MCF 10A (cell line): ENCODE results near the gene MAD1L1. TPM values are rescaled to one million over a fixed set of nuclear protein-coding genes. Genes with fewer than 3 reads are reported as not detected.

Experiments
- BruUV-seq: library from RNA; stranded (reverse); fragments of 400-500 nt; replicated peaks from 2 replicates; lab custom pipeline; 2021; lab: Mats Ljungman, UMichigan
- CTCF ChIA-PET: fragments of 300-600 bp; sonication (Branson Sonifier 250); formaldehyde crosslinking; extraction: SDS; loops from one replicate; lab custom pipeline; 2021; ENCODE audit warnings: antibody characterized with exemption, inconsistent platforms; lab: Yijun Ruan, JAX
- POLR2A ChIA-PET: fragments of 300-600, 350-650 bp; sonication (Branson Sonifier 250); formaldehyde crosslinking; extraction: SDS; loops from one replicate; lab custom pipeline; 2020; ENCODE audit warnings: antibody characterized with exemption, inconsistent platforms; lab: Yijun Ruan, JAX
- DNase-seq: peaks from one replicate; pipeline ENCODE4 v3.0.0-alpha.2; 2018; ENCODE audit not compliant: unreplicated experiment
- H3K27ac Mint-ChIP-seq: one replicate; pipeline ENCODE4 v1.8.0; 2022; ENCODE audit warnings: mild to moderate bottlenecking, low read depth, mixed read lengths; ENCODE audit not compliant: unreplicated experiment
- H3K27me3 Mint-ChIP-seq: one replicate; pipeline ENCODE4 v1.8.0; 2022; ENCODE audit warnings: mixed read lengths; ENCODE audit not compliant: insufficient read depth, unreplicated experiment
- H3K36me3 Mint-ChIP-seq: one replicate; pipeline ENCODE4 v1.8.0; 2022; ENCODE audit warnings: mild to moderate bottlenecking, moderate library complexity, mixed read lengths; ENCODE audit not compliant: insufficient read depth, unreplicated experiment
- H3K4me1 Mint-ChIP-seq: one replicate; pipeline ENCODE4 v1.8.0; 2022; ENCODE audit warnings: mixed read lengths; ENCODE audit not compliant: insufficient read depth, unreplicated experiment
- H3K4me3 Mint-ChIP-seq: one replicate; pipeline ENCODE4 v1.8.0; 2022; ENCODE audit warnings: mild to moderate bottlenecking, moderate library complexity, mixed read lengths; ENCODE audit not compliant: unreplicated experiment
- H3K9me3 Mint-ChIP-seq: one replicate; pipeline ENCODE4 v1.8.0; 2022; ENCODE audit warnings: mixed read lengths; ENCODE audit not compliant: unreplicated experiment
- CTCF ChIP-seq: fragments of 200-600 bp; IDR thresholded peaks from one replicate; pipeline ENCODE4 v1.8.0; 2022; ENCODE audit warnings: antibody characterized with exemption, mild to moderate bottlenecking; ENCODE audit not compliant: unreplicated experiment
- intact Hi-C: fragments of 100-400 bp; cut with micrococcal nuclease; formaldehyde crosslinking; loops from 2 replicates; pipeline ENCODE4 v1.14.1; 2022
- total RNA-seq: library from RNA; stranded (reverse); gene quantifications from 2 replicates; pipeline ENCODE4 v1.2.3, GENCODE V29; 2022

The MAD1L1 gene
- total RNA-seq, 1 experiment from 2014 or later, result 25.2 TPM

GRCh38 chr7:2244404-2244995 lies 11.8 kb upstream of the MAD1L1 start:
- H3K4me3 Mint-ChIP-seq, result no peak overlapping the region
- ChIA-PET CTCF (interaction anchor here (2.4 kb wide), 1 partner anchor 103 kb away, joined by 8 read pairs; no protein-coding TSS in a partner anchor), POLR2A (interaction anchor here (1.1 kb wide), 1 partner anchor 110 kb away, joined by 3 read pairs; the partner anchor contains the start of gene EIF3B)
- H3K4me1 Mint-ChIP-seq, result peaks cover 7% of the 10 kb centered on the region
- H3K27ac Mint-ChIP-seq, result no peak overlapping the region
- H3K9me3 Mint-ChIP-seq, result no peaks in the 10 kb centered on the region
- BruUV-seq, result no TSS peak
- no peaks in the 10 kb centered on the region for H3K27me3 Mint-ChIP-seq
- peaks cover 12% of the 10 kb centered on the region for H3K36me3 Mint-ChIP-seq
- intact Hi-C loops, result no loop called here
- no peak for DNase-seq
- no peak for TF ChIP-seq CTCF

- Mint-ChIP-seq H3K27me3 (no peaks in the 10 kb centered on the region), H3K27ac (no peak overlapping the region), H3K9me3 (no peaks in the 10 kb centered on the region), H3K4me3 (no peak overlapping the region), H3K4me1 (no peaks in the 10 kb centered on the region), H3K36me3 (peaks cover 14% of the 10 kb centered on the region)
- ChIA-PET POLR2A (no interaction called here), CTCF (interaction anchor here (0.6 kb wide), 1 partner anchor 202 kb away, joined by 3 read pairs; no protein-coding TSS in a partner anchor)
- intact Hi-C loops, result no loop called here
- BruUV-seq, result no TSS peak
- no peak for DNase-seq
- TF ChIP-seq CTCF, result no peak
These were observed 10.7 kb upstream of the MAD1L1 start for GRCh38 chr7:2243458-2243857.

- ChIA-PET CTCF (interaction anchor here (0.6 to 0.7 kb wide), 3 partner anchors 11 to 201 kb away, joined by 3 read pairs; no protein-coding TSS in a partner anchor), POLR2A (interaction anchor here (0.6 to 2.5 kb wide), 9 partner anchors 10 to 1424 kb away, joined by 3 to 25 read pairs (median 3); partner anchors contain the start of genes MAD1L1 and SNX8)
- H3K36me3 Mint-ChIP-seq, result peaks cover 18% of the 10 kb centered on the region
- peak overlapping the region; percentile 89 for H3K27ac Mint-ChIP-seq
- no peaks in the 10 kb centered on the region for H3K4me1 Mint-ChIP-seq
- no peaks in the 10 kb centered on the region for H3K9me3 Mint-ChIP-seq
- H3K27me3 Mint-ChIP-seq, result no peaks in the 10 kb centered on the region
- intact Hi-C loops, result no loop called here
- DNase-seq, result no peak
- peak overlapping the region; percentile 94 for H3K4me3 Mint-ChIP-seq
- no TSS peak for BruUV-seq
- TF ChIP-seq CTCF, result no peak
These were observed 10.0 kb upstream of the MAD1L1 start for GRCh38 chr7:2242541-2243429.
